Osteocyte (in vitro differentiated cells): ENCODE results near the gene ARHGEF37. TPM values are rescaled to one million over a fixed set of nuclear protein-coding genes. Genes with fewer than 3 reads are reported as not detected.

Experiments
- DNase-seq: peaks from one replicate; pipeline ENCODE4 v3.0.0; 2021; ENCODE audit warnings: mixed read lengths; ENCODE audit not compliant: unreplicated experiment; ENCODE audit errors: extremely low spot score
- H3K27ac Mint-ChIP-seq: one replicate; pipeline ENCODE4 v1.8.0; 2021; ENCODE audit warnings: mild to moderate bottlenecking, mixed read lengths; ENCODE audit not compliant: unreplicated experiment
- H3K27me3 Mint-ChIP-seq: one replicate; pipeline ENCODE4 v1.8.0; 2021; ENCODE audit warnings: mixed read lengths; ENCODE audit not compliant: unreplicated experiment
- H3K36me3 Mint-ChIP-seq: one replicate; pipeline ENCODE4 v1.8.0; 2021; ENCODE audit warnings: mixed read lengths; ENCODE audit not compliant: unreplicated experiment
- H3K4me1 Mint-ChIP-seq: one replicate; pipeline ENCODE4 v1.8.0; 2021; ENCODE audit warnings: mixed read lengths; ENCODE audit not compliant: unreplicated experiment
- H3K4me3 Mint-ChIP-seq: one replicate; pipeline ENCODE4 v1.8.0; 2021; ENCODE audit warnings: mild to moderate bottlenecking, moderate library complexity, mixed read lengths; ENCODE audit not compliant: unreplicated experiment
- H3K9me3 Mint-ChIP-seq: one replicate; pipeline ENCODE4 v1.8.0; 2021; ENCODE audit warnings: mixed read lengths; ENCODE audit not compliant: unreplicated experiment
- total RNA-seq: library from RNA; stranded (reverse); gene quantifications from 2 replicates; pipeline ENCODE4 v1.2.1, GENCODE V29; 2021
- TF ChIP-seq, protein P1 (sequence below): fragments of 200-600 bp; sonication (generic); IDR thresholded peaks from 2 replicates; pipeline ENCODE4 v1.5.0; 2021; ENCODE audit warnings: antibody characterized with exemption, mild to moderate bottlenecking, moderate library complexity

ARHGEF37 gene
- total RNA-seq, 1 donor from 2014 or later = 8.9 TPM

DNA sequence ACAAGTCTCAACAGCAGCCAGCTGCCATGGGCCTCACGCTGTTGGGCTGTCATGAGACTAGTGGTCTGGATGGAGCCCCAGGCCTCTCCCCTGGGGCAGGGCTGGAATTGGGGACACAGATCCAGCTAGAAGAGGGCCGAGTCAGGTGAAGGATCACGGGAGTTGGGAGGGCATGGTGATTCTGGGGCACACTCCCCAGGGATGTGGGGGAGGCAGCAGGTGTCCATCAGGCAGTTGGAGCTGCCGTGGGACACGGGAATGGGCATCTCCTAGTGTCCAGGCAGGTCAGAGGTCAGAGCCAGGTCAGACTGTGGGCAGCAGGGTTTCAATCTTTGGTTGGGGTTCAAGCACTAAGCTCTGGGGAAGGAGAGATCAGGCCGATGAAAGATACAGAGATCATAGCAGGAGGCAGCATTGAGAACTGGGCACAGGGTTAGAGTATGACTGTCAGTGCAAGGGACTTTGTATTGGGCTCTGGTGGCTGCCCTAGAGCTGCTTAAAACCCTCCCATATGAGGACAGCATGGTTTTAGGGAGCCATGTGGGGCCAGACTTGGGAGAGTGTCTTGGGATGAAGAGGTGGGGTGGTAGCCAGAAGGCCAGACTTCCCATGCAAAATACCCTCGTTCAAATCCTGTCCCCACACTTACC, 59.2 kb downstream of the ARHGEF37 start:
- Mint-ChIP-seq H3K4me1 (peaks cover 18% of the 10 kb centered on the region), H3K36me3 (no peaks in the 10 kb centered on the region), H3K9me3 (no peaks in the 10 kb centered on the region), H3K4me3 (no peak overlapping the region), H3K27me3 (peaks cover 2% of the 10 kb centered on the region), H3K27ac (no peak overlapping the region)
- no peak for DNase-seq
- TF ChIP-seq, protein P1, sequence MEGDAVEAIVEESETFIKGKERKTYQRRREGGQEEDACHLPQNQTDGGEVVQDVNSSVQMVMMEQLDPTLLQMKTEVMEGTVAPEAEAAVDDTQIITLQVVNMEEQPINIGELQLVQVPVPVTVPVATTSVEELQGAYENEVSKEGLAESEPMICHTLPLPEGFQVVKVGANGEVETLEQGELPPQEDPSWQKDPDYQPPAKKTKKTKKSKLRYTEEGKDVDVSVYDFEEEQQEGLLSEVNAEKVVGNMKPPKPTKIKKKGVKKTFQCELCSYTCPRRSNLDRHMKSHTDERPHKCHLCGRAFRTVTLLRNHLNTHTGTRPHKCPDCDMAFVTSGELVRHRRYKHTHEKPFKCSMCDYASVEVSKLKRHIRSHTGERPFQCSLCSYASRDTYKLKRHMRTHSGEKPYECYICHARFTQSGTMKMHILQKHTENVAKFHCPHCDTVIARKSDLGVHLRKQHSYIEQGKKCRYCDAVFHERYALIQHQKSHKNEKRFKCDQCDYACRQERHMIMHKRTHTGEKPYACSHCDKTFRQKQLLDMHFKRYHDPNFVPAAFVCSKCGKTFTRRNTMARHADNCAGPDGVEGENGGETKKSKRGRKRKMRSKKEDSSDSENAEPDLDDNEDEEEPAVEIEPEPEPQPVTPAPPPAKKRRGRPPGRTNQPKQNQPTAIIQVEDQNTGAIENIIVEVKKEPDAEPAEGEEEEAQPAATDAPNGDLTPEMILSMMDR = no peak

DNA sequence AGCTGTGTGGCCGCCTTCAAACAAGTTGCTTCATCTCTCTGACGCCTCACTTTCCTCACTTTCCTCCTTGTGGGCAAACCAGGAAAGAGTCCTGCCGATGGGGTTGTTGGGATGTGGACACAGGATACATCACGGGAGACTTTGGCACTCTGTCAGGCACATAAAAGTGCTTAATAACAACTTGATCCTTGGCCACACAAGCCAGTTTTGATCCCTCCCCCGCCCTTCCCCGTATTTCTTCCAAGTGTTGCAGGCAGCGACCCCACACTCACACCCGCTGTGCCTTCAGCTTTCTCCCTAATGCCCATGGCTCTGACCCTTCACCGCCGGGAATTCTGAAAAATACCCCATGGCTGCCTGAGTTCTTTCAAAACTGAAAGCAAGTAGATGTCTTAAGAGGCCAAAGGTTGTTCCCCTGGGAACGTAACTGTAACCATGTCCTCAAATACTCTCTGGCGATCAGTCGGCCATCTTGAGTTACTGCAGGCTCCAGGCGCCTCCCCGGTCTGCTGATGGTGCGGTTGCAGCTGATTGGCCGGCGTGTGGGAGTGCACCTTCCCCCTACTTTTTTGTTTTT, 59.8 kb downstream of the ARHGEF37 start:
- Mint-ChIP-seq H3K4me1 (peaks cover 18% of the 10 kb centered on the region), H3K4me3 (no peak overlapping the region), H3K27me3 (peaks cover 6% of the 10 kb centered on the region), H3K27ac (peak overlapping the region; percentile 44), H3K9me3 (no peaks in the 10 kb centered on the region), H3K36me3 (no peaks in the 10 kb centered on the region)
- TF ChIP-seq, protein P1 = no peak
- DNase-seq = no peak

DNA sequence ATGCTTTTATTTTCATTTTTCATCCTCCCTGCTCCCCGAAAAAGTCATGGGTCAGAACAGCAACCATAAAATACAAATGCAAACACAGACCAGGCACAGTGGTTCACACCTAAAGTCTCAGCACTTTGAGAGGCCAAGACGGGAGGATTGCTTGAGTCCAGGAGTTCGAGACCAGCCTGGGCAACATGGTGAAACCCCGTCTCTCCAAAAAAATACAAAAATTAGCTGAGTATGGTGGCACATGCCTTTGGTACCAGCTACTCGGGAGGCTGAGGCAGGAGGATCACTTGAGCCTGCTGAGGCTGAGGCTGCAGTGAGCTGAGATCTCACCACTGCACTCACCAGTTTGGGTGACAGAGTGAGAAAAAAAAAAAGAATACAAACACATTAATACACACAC, 60.3 kb downstream of the ARHGEF37 start:
- Mint-ChIP-seq H3K36me3 (no peaks in the 10 kb centered on the region), H3K27me3 (peaks cover 6% of the 10 kb centered on the region), H3K4me3 (no peak overlapping the region)

DNA sequence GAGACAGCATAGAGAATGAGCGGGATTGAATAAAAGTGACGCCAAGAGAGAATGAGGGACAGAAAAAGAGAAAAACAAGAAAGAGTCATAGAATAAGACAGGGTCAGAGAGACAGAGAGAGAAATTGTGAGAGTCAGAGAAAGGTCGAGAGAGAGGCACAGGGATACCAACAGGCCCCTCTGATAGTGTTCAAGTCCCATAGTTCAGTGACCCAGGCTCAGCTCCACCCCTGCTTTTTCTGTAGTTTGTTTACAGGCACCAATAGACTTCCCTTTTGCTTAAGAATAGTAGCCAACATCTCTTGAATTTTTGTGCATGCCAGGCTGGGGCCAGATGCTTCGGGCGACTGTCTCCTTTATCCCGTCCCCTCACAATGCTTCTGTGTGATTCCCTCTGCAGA, 62.5 kb downstream of the ARHGEF37 start:
- Mint-ChIP-seq H3K9me3 (no peaks in the 10 kb centered on the region), H3K36me3 (no peaks in the 10 kb centered on the region), H3K27ac (no peak overlapping the region), H3K4me3 (no peak overlapping the region), H3K27me3 (peaks cover 6% of the 10 kb centered on the region), H3K4me1 (peaks cover 18% of the 10 kb centered on the region)
- no peak for DNase-seq
- TF ChIP-seq, protein P1 = no peak

More for the DNA sequence above, 60.3 kb downstream of the ARHGEF37 start:
- Mint-ChIP-seq H3K4me1 (peaks cover 18% of the 10 kb centered on the region), H3K27ac (no peak overlapping the region), H3K9me3 (no peaks in the 10 kb centered on the region)
- TF ChIP-seq, protein P1 = no peak
- DNase-seq = no peak

DNA sequence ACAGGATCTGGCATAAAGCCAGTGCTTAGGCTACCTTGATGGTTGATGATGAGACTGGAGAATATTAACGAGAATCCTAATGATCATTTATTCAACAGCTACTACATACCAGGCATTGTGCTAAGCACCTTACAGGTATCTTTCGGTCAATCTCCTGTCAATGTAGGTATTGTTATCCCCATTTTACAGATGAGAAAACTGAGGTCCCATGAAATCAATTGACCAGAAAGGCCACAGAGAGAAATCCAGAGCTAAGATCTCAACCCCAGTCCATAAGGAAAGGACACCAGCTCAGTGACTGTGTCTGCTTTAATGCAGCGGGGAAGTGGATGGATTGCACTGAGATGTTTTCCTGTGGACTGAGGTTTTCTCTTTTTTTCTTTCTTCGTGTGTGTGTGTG, 63.3 kb downstream of the ARHGEF37 start:
- no peak for DNase-seq

More for the DNA sequence above, 63.3 kb downstream of the ARHGEF37 start:
- no peak overlapping the region for H3K27ac Mint-ChIP-seq
- no peak overlapping the region for H3K4me3 Mint-ChIP-seq
- TF ChIP-seq, protein P1 = no peak
- H3K4me1 Mint-ChIP-seq = peaks cover 18% of the 10 kb centered on the region
- no peaks in the 10 kb centered on the region for H3K9me3 Mint-ChIP-seq
- H3K36me3 Mint-ChIP-seq = no peaks in the 10 kb centered on the region
- peaks cover 6% of the 10 kb centered on the region for H3K27me3 Mint-ChIP-seq
